Breast epithelium (tissue), 4 donors: ENCODE data around the gene ZNF674. TPM values are rescaled to one million over a fixed set of nuclear protein-coding genes. Genes with fewer than 3 reads are reported as not detected.

Source experiments
- DNase-seq, 2 donors: peaks; one replicate each; pipeline ENCODE4 v3.0.0-alpha.2; 2019; ENCODE audit warnings: low spot score in 2 of 2
- H3K27ac ChIP-seq, 2 donors: fragments of 200-600 bp; sonication (generic) in 1 of 2; one replicate each; pipeline ENCODE4 v1.5.1; 2016 to 2019; ENCODE audit warnings: mild to moderate bottlenecking in 1 of 2
- H3K27me3 ChIP-seq, 2 donors: fragments of 200-600 bp; sonication (generic) in 1 of 2; one replicate each; pipeline versions ENCODE4 v1.5.1 to v1.6.0; 2017 to 2019; ENCODE audit warnings: control low read depth in 1 of 2, mild to moderate bottlenecking in 1 of 2
- H3K36me3 ChIP-seq: fragments of 200-600 bp; one replicate; pipeline ENCODE4 v1.5.1; 2019
- H3K4me1 ChIP-seq, 2 donors: fragments of 200-600 bp; sonication (generic); one replicate each; pipeline ENCODE4 v1.5.1; 2016 to 2019; ENCODE audit warnings: control low read depth in 1 of 2
- H3K4me3 ChIP-seq, 3 donors: fragments of 200-600 bp; sonication (generic); 1 replicate in 2 of 3; 2 replicates in 1 of 3; pipeline ENCODE4 v1.5.1; 2016 to 2019; ENCODE audit warnings: mild to moderate bottlenecking in 3 of 3, moderate library complexity in 2 of 3
- H3K9me3 ChIP-seq, 2 donors: fragments of 200-600 bp; sonication (generic) in 1 of 2; one replicate each; pipeline ENCODE4 v1.5.1; 2016 to 2019; ENCODE audit warnings: control low read depth in 1 of 2
- CTCF ChIP-seq, 3 donors: fragments of 450-650 bp; IDR thresholded peaks; one replicate each; pipeline ENCODE4 v1.5.1; 2016 to 2017; ENCODE audit warnings: antibody characterized with exemption in 3 of 3, mild to moderate bottlenecking in 3 of 3, moderate library complexity in 3 of 3
- POLR2A ChIP-seq: fragments of 450-650 bp; IDR thresholded peaks from one replicate; pipeline ENCODE4 v1.6.1; 2016; ENCODE audit warnings: antibody characterized with exemption, mild to moderate bottlenecking, moderate library complexity
- POLR2AphosphoS5 ChIP-seq, 3 donors: sonication (generic); formaldehyde crosslinking; IDR thresholded peaks; one replicate each; pipeline ENCODE4 v1.6.1; 2017; ENCODE audit warnings: antibody characterized with exemption in 3 of 3
- intact Hi-C: fragments of 100-400 bp; cut with DNase I; formaldehyde crosslinking; loops from one replicate; pipeline ENCODE4 v1.15.1; 2023; ENCODE audit warnings: low total_unique reads
- total RNA-seq, 3 donors: library from RNA; depleted of rRNA; stranded (reverse); fragments of >200 nt; gene quantifications; one replicate each; pipeline ENCODE4 v1.1.0, GENCODE V29; 2016

ZNF674 gene
- total RNA-seq, 3 donors from 2014 or later, result 2.6 to 7.3 (median 3.8) TPM

- H3K27me3 ChIP-seq, result peaks cover 0 to 15% of the 10 kb centered on the region in 2 donors
- peaks cover 0 to 9% of the 10 kb centered on the region in 2 donors for H3K9me3 ChIP-seq
- intact Hi-C loops, result no loop called here
- peak overlapping the region; percentile 61 to 74 (median 71) for H3K4me3 ChIP-seq
- DNase-seq, result peak in 1 of 2 donors; percentile 40
- no peaks in the 10 kb centered on the region for H3K36me3 ChIP-seq
- no peaks in the 10 kb centered on the region for H3K4me1 ChIP-seq
- TF ChIP-seq CTCF (IDR thresholded peaks at IDR 0.05), result no peak
- TF ChIP-seq POLR2A, result no peak
- TF ChIP-seq POLR2AphosphoS5 (IDR thresholded peaks at IDR 0.05), result no peak
- peak overlapping the region; percentile 30 to 61 for H3K27ac ChIP-seq
These were observed 28.9 kb upstream of the ZNF674 start for GRCh38 chrX:46573892-46574773.

GRCh38 chrX:46573331-46573891 lies 28.2 kb upstream of the ZNF674 start, which contains the start of gene CHST7:
CHST7 (plus strand) TSS chrX:46573765; CDS start chrX:46573932, 167 bp downstream.
- H3K4me1 ChIP-seq, result no peaks in the 10 kb centered on the region
- H3K36me3 ChIP-seq, result no peaks in the 10 kb centered on the region
- peak within 1 kb of the TSS; percentile 30 to 61 for H3K27ac ChIP-seq
- peak within 1 kb of the TSS; percentile 61 to 74 (median 71) for H3K4me3 ChIP-seq
- TF ChIP-seq POLR2A (no peak), CTCF (IDR thresholded peaks at IDR 0.05) (no peak), POLR2AphosphoS5 (IDR thresholded peaks at IDR 0.05) (no peak)
- peaks cover 0 to 12% of the 10 kb centered on the region in 2 donors for H3K27me3 ChIP-seq
- intact Hi-C loops, result no loop called here
- peaks cover 0 to 9% of the 10 kb centered on the region in 2 donors for H3K9me3 ChIP-seq
- DNase-seq, result peak in 1 of 2 donors; percentile 36

GRCh38 chrX:46572340-46572936 lies 27.2 kb upstream of the ZNF674 start:
- H3K27ac ChIP-seq, result no peak overlapping the region
- intact Hi-C loops, result no loop called here
- TF ChIP-seq CTCF (IDR thresholded peaks at IDR 0.05), result no peak
- no peak for TF ChIP-seq POLR2A
- TF ChIP-seq POLR2AphosphoS5 (IDR thresholded peaks at IDR 0.05), result no peak
- no peaks in the 10 kb centered on the region for H3K4me1 ChIP-seq
- no peak overlapping the region for H3K4me3 ChIP-seq
- no peaks in the 10 kb centered on the region for H3K36me3 ChIP-seq
- peaks cover 0 to 9% of the 10 kb centered on the region in 2 donors for H3K9me3 ChIP-seq
- H3K27me3 ChIP-seq, result peaks cover 0 to 8% of the 10 kb centered on the region in 2 donors
- no peak for DNase-seq

GRCh38 chrX:46571423-46572339 lies 26.5 kb upstream of the ZNF674 start:
- Histone ChIP-seq H3K4me1 (no peaks in the 10 kb centered on the region), H3K36me3 (no peaks in the 10 kb centered on the region), H3K27ac (no peak overlapping the region), H3K9me3 (peaks cover 0 to 9% of the 10 kb centered on the region in 2 donors), H3K4me3 (no peak overlapping the region), H3K27me3 (peaks cover 0 to 8% of the 10 kb centered on the region in 2 donors)
- no peak for DNase-seq
- no peak for TF ChIP-seq POLR2AphosphoS5 (IDR thresholded peaks at IDR 0.05)
- no peak for TF ChIP-seq POLR2A
- TF ChIP-seq CTCF (IDR thresholded peaks at IDR 0.05), result no peak
- intact Hi-C loops, result no loop called here
